Activated T-helper 2 cell treated with anti-CD3 and anti-CD28 coated beads, Interferon-gamma antibody, Interleukin-2, Interleukin-4, amounts not matched to agents 10 μg/mL and 5 μg/mL and 100 μg/mL, durations not matched to agents 14 hours and 24 hours and 36 hours (primary cell): ENCODE measurements around the gene RUNX3. TPM values are rescaled to one million over a fixed set of nuclear protein-coding genes. Genes with fewer than 3 reads are reported as not detected.
"Not testable (repeated sequence)": the region's sequence is repeated elsewhere in the genome, so short reads cannot be mapped to it uniquely, and the experiment has no call there.

ENCODE experiments used
- DNase-seq: peaks from one replicate; pipeline ENCODE4 v3.0.0; 2021; ENCODE audit warnings: low spot score
- H3K27ac Mint-ChIP-seq: one replicate; pipeline ENCODE4 v1.8.0; 2021; ENCODE audit warnings: mixed read lengths
- H3K27me3 Mint-ChIP-seq: one replicate; pipeline ENCODE4 v1.8.0; 2021; ENCODE audit warnings: low read depth, mixed read lengths
- H3K36me3 Mint-ChIP-seq: one replicate; pipeline ENCODE4 v1.8.0; 2021; ENCODE audit warnings: low read depth, mixed read lengths
- H3K4me1 Mint-ChIP-seq: one replicate; pipeline ENCODE4 v1.8.0; 2021; ENCODE audit warnings: low read depth, mixed read lengths
- H3K4me3 Mint-ChIP-seq: one replicate; pipeline ENCODE4 v1.8.0; 2021; ENCODE audit warnings: low read depth, mild to moderate bottlenecking, moderate library complexity, mixed read lengths
- H3K9me3 Mint-ChIP-seq: one replicate; pipeline ENCODE4 v1.8.0; 2021; ENCODE audit warnings: mixed read lengths
- intact Hi-C: fragments of 100-400 bp; cut with micrococcal nuclease; formaldehyde crosslinking; loops from one replicate; pipeline ENCODE4 v1.15.1; 2023
- total RNA-seq: library from RNA; stranded (reverse); gene quantifications from 2 replicates; pipeline ENCODE4 v1.2.3, GENCODE V29; 2022

Gene RUNX3
- total RNA-seq, 1 donor from 2014 or later, result 129 TPM

- H3K9me3 Mint-ChIP-seq, result no peaks in the 10 kb centered on the region
- no peak overlapping the region for H3K27ac Mint-ChIP-seq
- H3K4me3 Mint-ChIP-seq, result no peak overlapping the region
- no peak for DNase-seq
- H3K27me3 Mint-ChIP-seq, result no peaks in the 10 kb centered on the region
- H3K36me3 Mint-ChIP-seq, result peaks cover 82% of the 10 kb centered on the region
- peaks cover 8% of the 10 kb centered on the region for H3K4me1 Mint-ChIP-seq
- intact Hi-C loops, result no loop called here
These were observed 21.4 kb downstream of the RUNX3 start for GRCh38 chr1:24908591-24909259.

GRCh38 chr1:24907587-24908294, 22.3 kb downstream of the RUNX3 start:
- not testable (repeated sequence) for H3K9me3 Mint-ChIP-seq

GRCh38 chr1:24906760-24907490, 23.2 kb downstream of the RUNX3 start:
- Mint-ChIP-seq H3K27ac (no peak overlapping the region), H3K9me3 (no peaks in the 10 kb centered on the region), H3K4me3 (no peak overlapping the region), H3K36me3 (peaks cover 85% of the 10 kb centered on the region), H3K27me3 (no peaks in the 10 kb centered on the region), H3K4me1 (peaks cover 8% of the 10 kb centered on the region)
- DNase-seq, result no peak
- intact Hi-C loops, result no loop called here

More at GRCh38 chr1:24907587-24908294, 22.3 kb downstream of the RUNX3 start:
- H3K27ac Mint-ChIP-seq, H3K27me3 Mint-ChIP-seq, H3K4me3 Mint-ChIP-seq, H3K4me1 Mint-ChIP-seq, DNase-seq, intact Hi-C loops: not testable (repeated sequence)
- H3K36me3 Mint-ChIP-seq, result peaks cover 86% of the 10 kb centered on the region

GRCh38 chr1:24905979-24906720, 23.9 kb downstream of the RUNX3 start:
- Mint-ChIP-seq H3K27ac (no peak overlapping the region), H3K9me3 (no peaks in the 10 kb centered on the region), H3K4me1 (peaks cover 3% of the 10 kb centered on the region), H3K36me3 (peaks cover 85% of the 10 kb centered on the region), H3K27me3 (no peaks in the 10 kb centered on the region), H3K4me3 (no peak overlapping the region)
- intact Hi-C loops, result no loop called here
- DNase-seq, result no peak

- no peak overlapping the region for H3K27ac Mint-ChIP-seq
- peaks cover 83% of the 10 kb centered on the region for H3K36me3 Mint-ChIP-seq
These were observed 24.6 kb downstream of the RUNX3 start for GRCh38 chr1:24905355-24905978.

GRCh38 chr1:24904731-24905354, 25.2 kb downstream of the RUNX3 start:
- Mint-ChIP-seq H3K27ac (no peak overlapping the region), H3K36me3 (peaks cover 87% of the 10 kb centered on the region), H3K4me3 (no peak overlapping the region), H3K9me3 (no peaks in the 10 kb centered on the region), H3K4me1 (peaks cover 4% of the 10 kb centered on the region), H3K27me3 (no peaks in the 10 kb centered on the region)
- intact Hi-C loops, result no loop called here
- DNase-seq, result no peak

More at GRCh38 chr1:24905355-24905978, 24.6 kb downstream of the RUNX3 start:
- Mint-ChIP-seq H3K9me3 (no peaks in the 10 kb centered on the region), H3K27me3 (no peaks in the 10 kb centered on the region), H3K4me3 (no peak overlapping the region), H3K4me1 (peaks cover 3% of the 10 kb centered on the region)
- intact Hi-C loops, result no loop called here
- DNase-seq, result no peak

- peaks cover 86% of the 10 kb centered on the region for H3K36me3 Mint-ChIP-seq
- H3K27me3 Mint-ChIP-seq, result no peaks in the 10 kb centered on the region
- no peak for DNase-seq
- intact Hi-C loops, result no loop called here
- no peak overlapping the region for H3K27ac Mint-ChIP-seq
- H3K9me3 Mint-ChIP-seq, result no peaks in the 10 kb centered on the region
- no peak overlapping the region for H3K4me3 Mint-ChIP-seq
- peaks cover 9% of the 10 kb centered on the region for H3K4me1 Mint-ChIP-seq
These were observed 25.9 kb downstream of the RUNX3 start for GRCh38 chr1:24903955-24904730.

- no peaks in the 10 kb centered on the region for H3K27me3 Mint-ChIP-seq
- H3K36me3 Mint-ChIP-seq, result peaks cover 80% of the 10 kb centered on the region
- intact Hi-C loops, result no loop called here
- no peak overlapping the region for H3K27ac Mint-ChIP-seq
- peaks cover 9% of the 10 kb centered on the region for H3K4me1 Mint-ChIP-seq
- no peak overlapping the region for H3K4me3 Mint-ChIP-seq
- DNase-seq, result no peak
- H3K9me3 Mint-ChIP-seq, result no peaks in the 10 kb centered on the region
These were observed 26.5 kb downstream of the RUNX3 start for GRCh38 chr1:24903560-24903954.

- DNase-seq, result no peak
- no peak overlapping the region for H3K27ac Mint-ChIP-seq
- H3K27me3 Mint-ChIP-seq, result no peaks in the 10 kb centered on the region
- H3K36me3 Mint-ChIP-seq, result peaks cover 78% of the 10 kb centered on the region
- intact Hi-C loops, result no loop called here
- H3K4me3 Mint-ChIP-seq, result no peak overlapping the region
- no peaks in the 10 kb centered on the region for H3K9me3 Mint-ChIP-seq
- peaks cover 12% of the 10 kb centered on the region for H3K4me1 Mint-ChIP-seq
These were observed 27.0 kb downstream of the RUNX3 start for GRCh38 chr1:24903011-24903461.

- intact Hi-C loops, result no loop called here
- DNase-seq, result no peak
These were observed 27.6 kb downstream of the RUNX3 start for GRCh38 chr1:24902471-24902891.

GRCh38 chr1:24901791-24902470, 28.1 kb downstream of the RUNX3 start:
- Mint-ChIP-seq H3K36me3 (peaks cover 69% of the 10 kb centered on the region), H3K9me3 (no peaks in the 10 kb centered on the region), H3K27ac (no peak overlapping the region), H3K4me1 (peaks cover 10% of the 10 kb centered on the region), H3K27me3 (no peaks in the 10 kb centered on the region), H3K4me3 (no peak overlapping the region)
- DNase-seq, result no peak
- intact Hi-C loops, result no loop called here

More at GRCh38 chr1:24902471-24902891, 27.6 kb downstream of the RUNX3 start:
- peaks cover 73% of the 10 kb centered on the region for H3K36me3 Mint-ChIP-seq
- H3K27ac Mint-ChIP-seq, result no peak overlapping the region
- peaks cover 10% of the 10 kb centered on the region for H3K4me1 Mint-ChIP-seq
- no peak overlapping the region for H3K4me3 Mint-ChIP-seq
- H3K27me3 Mint-ChIP-seq, result no peaks in the 10 kb centered on the region
- H3K9me3 Mint-ChIP-seq, result no peaks in the 10 kb centered on the region
